NCI-H748 (cell line): ENCODE results near the gene CADPS2.
"Not testable (repeated sequence)": the region's sequence is repeated elsewhere in the genome, so short reads cannot be mapped to it uniquely, and the experiment has no call there.

ENCODE experiments used
- DNase-seq: peaks from one replicate; lab custom pipeline; 2025; ENCODE audit not compliant: unreplicated experiment; lab: John Stamatoyannopoulos, UW

CADPS2 gene

GRCh38 chr7:122677149-122677548 is 209.1 kb downstream of the CADPS2 start:
- no peak for DNase-seq

GRCh38 chr7:122676466-122676865 is 209.8 kb downstream of the CADPS2 start:
- peak; percentile 44 for DNase-seq

- no peak for DNase-seq
Observed at GRCh38 chr7:122675621-122676020, 210.6 kb downstream of the CADPS2 start.

- no peak for DNase-seq
Observed at GRCh38 chr7:122675011-122675410, 211.2 kb downstream of the CADPS2 start.

- no peak for DNase-seq
Observed at GRCh38 chr7:122674502-122674901, 211.8 kb downstream of the CADPS2 start.

- DNase-seq: no peak
Observed at GRCh38 chr7:122673951-122674350, 212.3 kb downstream of the CADPS2 start.

- no peak for DNase-seq
Observed at GRCh38 chr7:122672536-122672935, 213.7 kb downstream of the CADPS2 start.

GRCh38 chr7:122663733-122664132 is 222.5 kb downstream of the CADPS2 start:
- DNase-seq: no peak

- no peak for DNase-seq
Observed at GRCh38 chr7:122658856-122659255, 227.4 kb downstream of the CADPS2 start.

GRCh38 chr7:122653685-122654084 is 232.6 kb downstream of the CADPS2 start:
- no peak for DNase-seq

GRCh38 chr7:122652876-122653275 is 233.4 kb downstream of the CADPS2 start:
- peak; percentile 7 for DNase-seq

- DNase-seq: no peak
Observed at GRCh38 chr7:122651451-122651850, 234.8 kb downstream of the CADPS2 start.

GRCh38 chr7:122643250-122643649 is 243.0 kb downstream of the CADPS2 start:
- DNase-seq: no peak

GRCh38 chr7:122638459-122638858 is 247.8 kb downstream of the CADPS2 start:
- no peak for DNase-seq

GRCh38 chr7:122637784-122638183 is 248.5 kb downstream of the CADPS2 start:
- no peak for DNase-seq

- DNase-seq: not testable (repeated sequence)
Observed at GRCh38 chr7:122635481-122635880, 250.8 kb downstream of the CADPS2 start.

- DNase-seq: no peak
Observed at GRCh38 chr7:122633472-122633871, 252.8 kb downstream of the CADPS2 start.

- DNase-seq: no peak
Observed at GRCh38 chr7:122632238-122632637, 254.0 kb downstream of the CADPS2 start.

- DNase-seq: no peak
Observed at GRCh38 chr7:122629412-122629953, 256.8 kb downstream of the CADPS2 start.

- DNase-seq: no peak
Observed at GRCh38 chr7:122628651-122629411, 257.4 kb downstream of the CADPS2 start.

- DNase-seq: peak; percentile 97
Observed at GRCh38 chr7:122626785-122627184, 259.5 kb downstream of the CADPS2 start.

GRCh38 chr7:122622682-122623081 is 263.6 kb downstream of the CADPS2 start:
- DNase-seq: no peak

GRCh38 chr7:122619664-122620063 is 266.6 kb downstream of the CADPS2 start:
- DNase-seq: no peak
